Retinal pigment epithelial cell (primary cell): ENCODE data around the gene VSIG10L2.

Experiments
- DNase-seq: peaks from one replicate; pipeline ENCODE4 v3.0.0-alpha.2; 2010; ENCODE audit warnings: low read depth
- H3K4me3 ChIP-seq: 2 replicates; pipeline ENCODE4 v1.5.1; 2011; ENCODE audit warnings: mild to moderate bottlenecking, low read length, control low read depth, moderate library complexity
- TF ChIP-seq, protein P1 (sequence below): conservative IDR thresholded peaks from 2 replicates; pipeline ENCODE4 v1.5.1; 2011; ENCODE audit warnings: low read depth, low read length, control low read depth, inconsistent platforms

VSIG10L2 gene

DNA sequence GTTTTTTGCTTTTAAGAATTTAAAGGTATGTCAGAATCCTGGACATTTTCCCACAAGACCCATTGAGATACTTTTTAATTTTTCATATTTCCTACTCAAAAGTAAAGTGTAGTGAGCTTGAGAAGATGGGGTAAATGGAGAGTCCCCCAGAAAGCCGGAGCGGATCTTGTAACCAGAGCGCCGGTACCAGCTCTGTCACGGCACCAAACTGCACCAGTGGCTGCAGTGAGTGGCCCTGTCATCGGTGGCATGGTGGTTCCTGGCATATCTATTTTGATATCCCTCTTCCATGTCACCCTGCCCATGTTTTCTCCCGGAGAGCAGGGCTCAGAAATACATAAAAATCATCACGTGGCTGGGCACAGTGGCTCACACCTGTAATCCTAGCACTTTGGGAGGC is 22.2 kb upstream of the VSIG10L2 start:
- H3K4me3 ChIP-seq, result no peak overlapping the region
- DNase-seq, result no peak
- TF ChIP-seq, protein P1, sequence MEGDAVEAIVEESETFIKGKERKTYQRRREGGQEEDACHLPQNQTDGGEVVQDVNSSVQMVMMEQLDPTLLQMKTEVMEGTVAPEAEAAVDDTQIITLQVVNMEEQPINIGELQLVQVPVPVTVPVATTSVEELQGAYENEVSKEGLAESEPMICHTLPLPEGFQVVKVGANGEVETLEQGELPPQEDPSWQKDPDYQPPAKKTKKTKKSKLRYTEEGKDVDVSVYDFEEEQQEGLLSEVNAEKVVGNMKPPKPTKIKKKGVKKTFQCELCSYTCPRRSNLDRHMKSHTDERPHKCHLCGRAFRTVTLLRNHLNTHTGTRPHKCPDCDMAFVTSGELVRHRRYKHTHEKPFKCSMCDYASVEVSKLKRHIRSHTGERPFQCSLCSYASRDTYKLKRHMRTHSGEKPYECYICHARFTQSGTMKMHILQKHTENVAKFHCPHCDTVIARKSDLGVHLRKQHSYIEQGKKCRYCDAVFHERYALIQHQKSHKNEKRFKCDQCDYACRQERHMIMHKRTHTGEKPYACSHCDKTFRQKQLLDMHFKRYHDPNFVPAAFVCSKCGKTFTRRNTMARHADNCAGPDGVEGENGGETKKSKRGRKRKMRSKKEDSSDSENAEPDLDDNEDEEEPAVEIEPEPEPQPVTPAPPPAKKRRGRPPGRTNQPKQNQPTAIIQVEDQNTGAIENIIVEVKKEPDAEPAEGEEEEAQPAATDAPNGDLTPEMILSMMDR, result no peak

- DNase-seq, result no peak
Observed at GRCh38 chr11:125924384-125925007, 21.3 kb upstream of the VSIG10L2 start.

GRCh38 chr11:125925247-125925740 is 20.6 kb upstream of the VSIG10L2 start:
- TF ChIP-seq, protein P1, result no peak
- no peak for DNase-seq
- H3K4me3 ChIP-seq, result no peak overlapping the region

More at GRCh38 chr11:125924384-125925007, 21.3 kb upstream of the VSIG10L2 start:
- TF ChIP-seq, protein P1, result no peak
- H3K4me3 ChIP-seq, result no peak overlapping the region

DNA sequence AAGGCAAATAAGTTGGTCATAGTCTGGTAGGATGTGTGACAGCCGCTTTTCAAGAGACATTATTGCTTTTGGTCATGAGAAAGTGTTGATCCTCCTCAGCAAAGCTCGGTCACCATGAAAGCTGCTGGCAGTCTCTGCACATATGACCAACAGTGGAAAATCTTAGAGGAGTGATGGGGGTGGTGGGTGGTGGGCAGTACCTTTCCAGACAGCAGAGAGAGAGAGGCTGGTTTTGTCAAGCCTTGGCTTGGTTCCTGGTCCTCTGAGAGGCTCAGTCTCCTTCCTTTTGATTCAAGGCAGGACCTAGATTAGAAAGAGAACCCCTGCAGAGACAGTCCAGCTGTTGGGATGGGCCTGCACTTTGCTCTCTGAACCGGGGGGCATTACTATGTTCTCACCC is 20.0 kb upstream of the VSIG10L2 start:
- TF ChIP-seq, protein P1, result no peak
- no peak overlapping the region for H3K4me3 ChIP-seq
- DNase-seq, result no peak

- H3K4me3 ChIP-seq, result no peak overlapping the region
- no peak for DNase-seq
- TF ChIP-seq, protein P1, result no peak
Observed at GRCh38 chr11:125926682-125927081, 19.2 kb upstream of the VSIG10L2 start.

DNA sequence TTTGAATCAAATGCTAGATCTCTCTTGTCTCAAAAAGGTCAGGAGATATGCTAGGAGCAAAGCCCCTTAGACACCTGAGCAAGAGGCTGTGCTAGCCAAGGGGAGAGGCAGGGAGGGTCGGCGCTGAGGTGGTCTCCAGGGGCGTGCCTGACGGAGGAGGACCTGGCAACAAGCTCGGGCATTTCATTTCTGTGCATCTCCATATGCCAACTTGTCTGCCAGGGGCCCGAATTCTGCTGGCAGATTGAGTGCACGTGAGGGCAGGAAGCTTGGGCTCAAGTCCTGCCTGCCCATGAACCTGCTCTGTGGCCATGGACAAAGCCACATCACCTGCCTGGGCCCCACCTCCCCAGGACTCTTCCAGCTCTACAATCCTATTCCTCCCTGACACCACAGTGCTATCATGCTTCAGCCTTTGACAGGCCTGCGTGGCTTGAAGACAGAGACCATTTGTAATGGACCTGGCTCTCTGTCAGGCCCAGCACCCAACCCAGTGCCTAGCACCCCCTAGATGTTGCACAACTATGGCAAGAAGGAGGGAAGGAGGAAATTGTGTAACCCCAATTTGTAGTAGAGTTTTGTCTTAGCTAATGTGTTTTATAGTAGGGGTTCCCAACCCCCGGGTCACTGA is 16.3 kb upstream of the VSIG10L2 start:
- no peak for DNase-seq
- TF ChIP-seq, protein P1, result no peak
- no peak overlapping the region for H3K4me3 ChIP-seq

- no peak for DNase-seq
- H3K4me3 ChIP-seq, result no peak overlapping the region
- TF ChIP-seq, protein P1, result no peak
Observed at GRCh38 chr11:125930076-125930450, 15.8 kb upstream of the VSIG10L2 start.
